CD4-positive, alpha-beta T cell treated with Interferon alpha-2 for 1 hour (primary cell): ENCODE results near the gene KCNIP1.

Experiments used
- DNase-seq, 2 donors: peaks; one replicate each; pipeline ENCODE4 v3.0.0-alpha.2; 2020 to 2022

The KCNIP1 gene

DNA sequence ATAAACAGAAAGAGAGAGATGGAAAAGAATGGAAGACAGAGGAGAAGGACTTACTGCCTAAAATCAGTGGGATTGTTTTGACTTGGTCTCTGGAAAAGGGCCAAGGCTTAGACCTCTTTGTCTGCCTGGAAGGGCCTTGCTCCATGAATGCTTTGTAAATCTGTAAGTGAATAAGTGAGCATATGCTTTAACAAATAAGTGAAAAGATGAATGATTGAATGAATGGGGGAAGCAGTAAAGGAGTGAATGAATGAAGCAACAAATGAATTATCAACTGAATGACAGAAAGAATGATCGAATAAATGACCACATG, 5.5 kb downstream of the KCNIP1 start:
- no peak for DNase-seq

DNA sequence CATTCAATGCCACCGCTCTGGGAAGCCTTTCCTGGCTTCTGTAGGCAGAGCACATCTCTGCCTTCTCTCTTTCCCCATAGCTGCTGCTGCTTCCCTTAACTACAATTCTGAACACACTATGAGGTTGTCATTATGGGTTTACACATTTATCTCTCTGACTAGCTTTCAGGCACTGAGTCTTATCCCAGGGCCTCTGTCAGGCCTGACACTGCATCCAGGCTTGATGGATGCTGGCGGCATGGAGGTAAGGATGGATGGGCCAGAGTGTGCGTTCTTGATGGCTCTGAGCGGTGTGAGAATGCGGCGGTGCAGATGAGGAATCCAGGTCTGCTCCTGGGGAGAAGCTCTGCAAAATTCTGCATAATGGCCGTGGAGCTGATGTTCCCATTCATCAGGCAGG, 6.3 kb downstream of the KCNIP1 start:
- DNase-seq = no peak

DNA sequence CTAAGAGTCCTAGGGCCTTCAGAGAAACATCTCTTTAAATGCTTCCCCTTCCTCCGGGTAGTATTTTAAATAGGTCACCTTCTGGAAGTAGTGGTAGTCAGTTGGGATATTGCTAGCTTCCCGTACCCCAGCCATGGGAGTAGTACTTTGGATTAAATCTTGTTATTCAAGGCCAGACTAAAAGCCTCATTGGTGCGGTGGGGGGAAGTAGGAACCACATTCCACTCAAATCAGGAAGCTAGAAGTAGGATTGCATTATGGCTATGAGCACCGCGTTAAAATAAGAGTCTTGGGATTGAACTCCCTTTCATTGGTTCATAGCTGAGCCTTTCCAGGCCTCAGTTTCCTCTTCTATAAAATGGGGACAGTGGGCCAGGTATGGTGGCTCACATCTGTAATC, 6.7 kb downstream of the KCNIP1 start:
- no peak for DNase-seq

DNA sequence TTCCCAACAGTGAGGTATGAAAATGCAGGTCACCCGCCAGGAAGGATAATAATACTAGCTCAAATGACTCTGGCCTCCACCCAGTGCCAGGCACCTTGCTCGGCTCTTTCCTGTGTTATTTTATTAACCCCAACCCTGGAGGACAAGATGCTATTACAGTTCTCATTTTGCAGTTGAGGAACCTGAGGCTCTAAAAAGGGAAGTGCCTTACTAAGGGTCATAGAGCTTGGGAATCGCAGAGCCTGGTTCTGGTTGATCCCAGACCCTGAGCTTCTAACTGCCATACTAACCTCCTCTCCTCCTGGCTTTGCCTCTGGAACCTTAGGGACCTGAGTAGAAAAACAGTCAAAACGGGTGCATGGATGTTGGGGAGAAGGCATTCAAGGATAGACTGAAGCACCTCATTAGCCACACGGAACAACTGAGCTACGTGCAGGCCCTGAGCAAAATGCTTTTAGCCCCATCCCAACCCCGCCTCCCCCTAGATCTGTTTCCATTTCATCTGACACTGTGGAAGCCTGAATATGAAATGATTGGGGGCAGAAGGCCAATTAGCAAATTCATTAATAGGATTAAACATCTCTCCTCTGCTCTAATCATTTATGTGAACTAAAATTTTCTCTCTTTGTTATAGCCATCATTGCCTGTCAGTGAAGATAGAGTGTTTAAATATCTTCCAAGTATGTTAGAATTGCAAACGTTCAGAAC, 7.9 kb downstream of the KCNIP1 start:
- no peak for DNase-seq

DNA sequence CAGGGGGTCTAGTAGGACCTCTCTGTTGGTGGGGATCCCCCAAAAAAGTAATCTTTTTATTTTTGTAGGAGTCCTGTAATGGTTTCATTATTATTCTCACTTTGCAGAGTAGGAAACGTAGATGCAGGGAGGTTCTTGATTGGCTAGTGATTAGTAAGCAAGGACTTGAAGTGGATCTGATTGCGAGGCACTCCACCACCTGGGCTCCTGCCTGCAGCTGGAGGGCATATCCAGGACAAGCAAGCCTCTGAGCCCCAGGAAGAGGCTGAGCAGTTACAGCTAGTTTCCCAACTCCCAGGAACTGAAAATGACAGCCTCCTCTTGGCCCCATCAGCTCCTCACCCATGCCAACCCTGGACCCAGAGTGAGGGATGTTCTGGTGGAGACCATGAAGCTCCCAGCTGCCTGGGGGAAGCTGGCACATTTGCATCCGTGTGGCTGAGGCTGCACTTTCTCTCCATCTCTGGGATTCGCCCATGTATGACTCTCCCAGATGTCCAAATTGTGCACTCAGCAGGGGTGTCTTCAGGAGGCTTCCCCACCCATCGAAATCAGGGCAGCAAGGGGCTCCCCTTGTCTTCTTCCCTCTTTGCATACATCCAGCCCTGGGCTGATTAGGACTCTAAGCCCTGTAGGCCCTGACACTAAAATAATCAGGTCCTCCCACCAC, 10.2 kb downstream of the KCNIP1 start:
- DNase-seq = no peak

DNA sequence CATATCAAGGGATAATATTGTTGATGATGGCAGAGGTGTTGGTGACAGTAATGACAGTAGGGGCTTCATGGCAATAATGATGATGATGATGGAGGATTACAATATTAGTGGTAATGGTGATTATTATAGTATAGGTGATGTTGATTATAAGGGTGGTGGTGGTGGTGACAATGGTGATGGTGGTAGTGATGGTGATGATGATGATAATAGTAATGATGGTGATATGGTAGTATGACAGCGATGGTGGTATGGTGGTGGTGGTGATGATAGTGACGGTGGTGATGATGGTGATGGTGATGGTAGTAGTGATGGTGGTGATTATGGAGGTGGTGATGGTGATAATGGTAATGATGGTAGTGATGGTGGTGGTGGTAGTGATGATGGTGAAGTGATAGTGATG, 13.6 kb downstream of the KCNIP1 start:
- DNase-seq = no peak

DNA sequence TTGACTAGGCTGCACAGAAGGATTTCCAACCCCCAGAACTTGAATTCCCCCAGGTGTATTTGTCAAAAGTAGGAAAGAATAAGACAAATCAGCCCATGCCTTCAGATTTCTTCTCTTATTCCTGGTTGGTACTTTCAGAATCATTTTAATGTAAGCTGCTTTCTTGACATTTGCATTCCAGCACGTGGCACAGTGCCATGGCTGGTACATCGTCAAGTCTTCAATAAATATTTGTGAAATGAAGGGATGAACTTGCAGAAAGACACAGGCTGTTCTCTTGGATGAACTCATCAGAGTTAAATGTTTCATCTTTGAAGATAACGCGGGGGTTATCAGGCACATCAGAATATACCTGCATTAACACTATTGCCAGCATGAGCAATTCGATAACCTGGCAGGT, 14.5 kb downstream of the KCNIP1 start:
- no peak for DNase-seq

DNA sequence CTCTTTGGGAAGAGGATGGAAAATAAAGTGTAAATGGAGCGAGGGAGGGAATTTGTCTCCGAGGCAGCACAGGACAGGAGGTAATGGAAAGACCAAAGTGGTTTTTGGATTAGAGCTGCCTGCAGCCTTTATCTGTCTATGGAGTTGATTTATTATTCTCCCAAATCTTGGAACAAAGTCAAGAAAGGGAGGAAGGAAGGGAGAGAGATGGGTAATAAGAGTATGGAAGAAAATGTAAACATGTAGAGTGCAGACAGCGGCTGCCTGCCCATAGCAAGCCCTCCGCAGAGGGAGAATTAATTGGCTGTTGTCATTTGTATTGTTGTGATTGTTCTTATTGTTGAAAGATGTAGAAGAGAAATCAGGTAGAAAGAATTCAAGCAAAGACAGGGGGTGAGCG, 15.7 kb downstream of the KCNIP1 start:
- DNase-seq = no peak

DNA sequence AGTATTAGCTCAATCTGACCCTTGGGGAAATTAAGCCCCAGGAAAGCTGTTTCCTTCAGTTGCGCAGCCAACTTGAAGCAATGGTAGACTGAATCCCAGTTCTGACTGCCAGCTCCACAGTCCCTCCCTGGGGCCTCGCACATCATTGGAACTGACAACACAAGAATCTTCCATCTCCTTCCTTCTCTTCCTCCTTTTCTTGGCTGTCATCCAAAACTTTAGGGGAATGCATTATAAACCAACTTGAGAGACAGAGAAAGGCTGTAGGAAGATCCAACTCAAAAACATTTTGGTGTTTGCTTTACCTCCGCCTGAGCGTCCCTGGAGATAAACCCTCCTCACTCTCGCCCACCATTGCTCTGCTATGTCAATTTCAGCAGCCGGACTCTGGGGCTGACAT, 16.6 kb downstream of the KCNIP1 start:
- no peak for DNase-seq

DNA sequence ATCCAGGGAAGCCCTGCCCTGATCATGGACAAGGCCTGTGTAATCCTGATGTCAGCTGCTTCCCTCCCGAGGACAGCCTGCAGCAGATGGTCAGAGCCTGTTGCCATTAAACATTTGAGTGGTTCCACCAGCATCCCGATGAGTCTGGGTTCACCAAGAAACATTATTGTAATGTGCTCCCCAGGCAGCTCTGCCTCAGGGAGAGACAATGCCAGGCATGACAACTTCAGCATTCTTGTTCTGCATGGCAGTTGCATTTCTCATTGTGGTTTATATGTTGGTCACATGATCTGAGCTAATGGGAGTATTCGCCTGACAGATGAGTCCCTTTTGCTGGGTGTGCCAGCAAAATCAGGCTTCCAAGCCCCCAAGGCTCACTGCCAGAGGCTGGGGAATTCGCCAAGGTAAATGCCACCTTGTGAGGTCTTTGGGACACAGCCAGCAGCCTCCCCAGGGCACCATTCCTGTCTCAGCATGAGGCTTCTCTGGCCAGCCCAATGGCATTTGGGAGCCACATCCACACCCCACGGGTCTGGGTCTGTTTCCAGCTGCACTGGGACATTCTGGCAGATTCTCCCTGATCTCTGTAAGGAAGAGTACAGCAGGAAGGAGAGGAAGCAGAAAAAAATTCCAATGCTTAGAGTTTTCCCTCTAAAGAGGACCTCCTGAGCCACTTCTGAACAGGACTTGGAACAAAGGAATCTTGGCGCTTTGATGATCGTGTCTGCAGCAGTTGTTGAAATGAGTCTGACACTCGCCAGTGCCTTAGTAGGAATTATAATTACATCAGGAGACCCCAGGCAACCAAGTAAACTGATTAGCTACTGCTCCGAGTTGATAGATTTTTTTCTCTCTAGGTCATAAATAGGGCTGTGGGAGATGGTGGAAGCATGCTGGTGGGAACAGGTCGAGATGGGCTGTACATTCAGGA, 18.7 kb downstream of the KCNIP1 start:
- no peak for DNase-seq

DNA sequence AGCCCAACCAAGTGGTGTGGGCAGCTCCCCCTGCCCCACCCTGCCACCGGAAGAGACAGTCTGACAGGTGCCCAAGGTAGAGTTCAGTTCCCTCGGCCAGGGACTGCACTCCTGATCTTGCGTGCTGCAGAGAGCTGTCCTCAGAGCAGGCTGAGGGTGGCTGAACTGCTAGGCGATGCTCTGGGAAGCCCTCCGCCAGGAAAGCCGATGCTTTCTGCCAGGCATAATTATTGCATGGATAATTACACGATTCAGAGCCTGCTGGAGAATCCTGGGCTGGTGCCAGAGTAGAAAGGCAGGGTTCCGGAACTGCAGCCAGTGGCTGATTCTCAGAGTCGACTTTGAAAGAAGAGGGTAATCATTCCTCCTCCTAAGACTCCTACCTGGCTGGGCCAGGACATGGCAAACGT, 19.3 kb downstream of the KCNIP1 start:
- DNase-seq = no peak

DNA sequence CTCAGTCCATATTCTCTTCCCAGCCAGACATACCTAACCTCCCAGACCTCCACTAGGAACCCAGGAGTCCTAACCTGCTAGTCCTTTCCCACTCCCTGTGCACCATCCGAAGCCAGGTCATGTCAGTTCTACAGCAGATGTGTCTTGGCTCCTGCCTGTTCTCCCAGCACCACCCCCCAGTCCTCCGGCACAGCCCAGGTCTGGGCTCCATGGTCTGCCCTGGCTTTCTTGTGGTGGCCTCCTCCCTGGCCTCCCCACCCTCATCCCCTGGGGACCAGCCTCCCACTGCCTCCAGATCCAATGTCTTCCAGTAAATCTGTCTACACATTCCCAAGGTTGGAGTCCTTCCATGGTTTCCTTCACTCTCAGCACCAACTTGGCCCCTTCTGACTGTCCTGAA, 20.0 kb downstream of the KCNIP1 start:
- no peak for DNase-seq

DNA sequence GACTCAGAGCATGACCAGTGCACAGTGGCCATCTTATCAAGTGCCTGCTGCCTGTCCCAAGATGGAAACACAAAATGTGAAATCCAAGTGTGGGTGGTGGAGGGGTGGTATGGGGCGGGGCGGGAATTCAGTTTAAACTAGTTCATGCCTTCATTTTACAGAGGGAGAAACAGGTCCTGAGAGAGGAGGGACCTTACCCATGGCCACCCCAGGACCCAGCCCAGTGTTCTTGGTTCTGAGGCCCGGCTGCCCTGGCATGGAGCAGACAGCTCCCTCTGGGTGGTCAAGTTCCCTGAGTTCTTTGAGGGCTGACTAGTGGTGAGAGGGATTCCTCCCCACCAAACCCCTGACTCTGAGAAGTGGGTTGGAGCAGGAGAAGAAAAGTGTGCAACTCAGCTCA, 20.8 kb downstream of the KCNIP1 start:
- no peak for DNase-seq

DNA sequence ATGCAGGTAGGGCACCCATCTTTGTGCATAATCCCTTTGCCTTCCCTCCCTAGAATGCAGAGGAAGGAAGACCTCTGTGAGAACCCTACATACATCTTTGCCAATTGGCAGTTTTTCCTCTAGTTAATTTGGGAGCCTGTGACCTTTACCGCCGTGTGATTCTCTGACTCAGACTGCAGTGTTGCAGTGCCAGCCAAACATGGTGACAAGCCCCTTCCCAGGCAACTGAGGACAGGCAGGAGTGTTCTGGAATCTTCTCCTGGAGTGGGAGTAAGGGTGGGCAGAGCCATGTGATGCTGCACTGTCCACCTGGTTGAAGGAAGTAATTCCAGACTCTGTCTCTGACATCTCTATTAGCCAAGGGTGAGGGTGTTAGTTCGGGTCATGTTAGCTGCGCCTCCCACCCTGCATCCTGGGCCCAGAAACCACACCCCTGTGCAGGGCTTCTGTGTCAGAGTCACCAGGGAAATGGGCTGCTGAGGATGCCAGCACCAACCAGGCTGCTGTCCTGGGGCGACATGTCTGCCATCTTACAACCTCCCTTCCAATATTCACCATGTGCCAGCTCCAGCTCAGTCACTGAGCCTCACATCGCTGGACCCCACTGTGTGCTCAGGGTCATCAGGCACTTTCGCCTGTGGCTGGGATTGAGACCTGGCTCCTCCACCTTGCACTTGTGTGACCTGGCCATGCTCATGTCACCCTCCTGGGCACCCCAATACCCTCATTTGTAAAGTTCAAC, 21.8 kb downstream of the KCNIP1 start:
- DNase-seq = no peak

DNA sequence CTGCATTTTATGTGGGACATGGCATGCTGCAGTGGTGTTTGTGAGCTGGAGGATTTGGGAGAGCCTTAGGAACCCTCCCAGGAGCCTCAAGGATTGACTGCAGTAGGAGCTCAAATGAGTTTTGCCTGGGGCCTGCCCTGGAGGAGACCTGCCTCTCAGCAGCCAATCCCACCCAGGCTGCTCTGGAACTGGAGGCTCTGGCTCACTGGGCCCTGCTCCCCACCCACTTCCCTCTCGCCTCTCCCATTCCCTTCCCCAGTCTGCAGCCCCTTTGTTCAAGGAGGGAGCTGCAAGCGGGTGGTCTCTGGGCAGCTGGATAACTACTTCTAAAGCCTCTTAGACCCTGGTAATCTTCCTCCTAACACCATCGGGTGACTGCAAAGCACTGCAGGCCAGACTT, 24.2 kb downstream of the KCNIP1 start:
- DNase-seq = no peak

DNA sequence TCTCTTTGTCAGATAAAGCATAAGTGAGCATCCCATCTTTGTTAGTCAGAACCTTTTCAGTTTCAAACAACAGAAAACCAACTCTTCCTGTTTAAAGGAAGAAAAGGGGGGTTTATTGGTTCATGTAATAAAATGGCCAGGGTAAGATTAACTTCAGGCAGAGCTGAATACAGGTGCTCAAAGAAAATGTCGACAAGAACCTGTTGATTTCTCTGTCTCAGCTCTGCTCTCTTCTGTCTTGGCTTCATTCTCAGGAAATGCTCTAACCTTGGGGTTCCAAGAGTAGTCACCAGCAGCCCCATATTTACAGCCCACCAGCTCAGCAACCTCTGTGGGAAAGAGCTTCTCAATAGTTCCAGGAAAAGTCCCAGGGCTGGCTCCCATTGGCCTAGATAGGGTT, 25.2 kb downstream of the KCNIP1 start:
- no peak for DNase-seq

DNA sequence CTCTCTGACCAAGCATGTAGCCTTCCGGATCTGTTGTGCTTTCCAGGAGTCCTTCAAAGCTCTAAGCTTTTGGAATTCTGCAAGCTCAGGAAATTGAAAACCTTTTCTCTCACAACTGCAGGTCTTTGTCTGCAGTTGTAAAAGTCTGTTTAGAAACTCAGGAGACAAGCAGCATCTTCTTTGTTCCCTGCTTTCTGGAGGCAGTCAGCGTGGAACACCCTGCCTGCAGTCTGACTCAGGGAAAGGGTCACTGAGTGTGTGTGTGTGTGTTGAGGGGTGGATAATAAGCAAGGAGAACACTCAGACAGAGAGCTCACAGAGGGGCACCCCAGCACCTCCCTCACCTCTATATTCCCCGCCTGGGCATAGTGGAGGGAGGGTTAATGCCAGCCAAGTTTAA, 29.1 kb downstream of the KCNIP1 start:
- no peak for DNase-seq

DNA sequence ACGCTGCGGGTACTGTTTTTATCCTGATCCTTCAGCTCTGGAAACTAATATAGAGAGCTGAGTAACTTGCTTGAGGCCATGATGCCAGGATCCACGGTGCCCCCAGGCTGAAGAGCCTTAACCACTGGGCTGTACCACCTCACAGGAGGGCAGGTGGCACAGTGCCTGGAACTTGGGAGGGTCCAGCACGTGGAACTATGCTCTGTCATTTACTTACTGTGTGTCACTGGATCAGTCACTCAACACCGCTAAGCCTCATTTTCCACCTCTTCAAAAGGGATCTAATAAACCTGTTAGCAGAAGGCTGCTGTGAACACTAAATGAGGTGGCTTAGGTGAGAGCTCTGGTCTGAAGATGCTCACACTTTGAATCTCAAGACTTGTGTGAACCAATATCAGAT, 29.6 kb downstream of the KCNIP1 start:
- DNase-seq = no peak

DNA sequence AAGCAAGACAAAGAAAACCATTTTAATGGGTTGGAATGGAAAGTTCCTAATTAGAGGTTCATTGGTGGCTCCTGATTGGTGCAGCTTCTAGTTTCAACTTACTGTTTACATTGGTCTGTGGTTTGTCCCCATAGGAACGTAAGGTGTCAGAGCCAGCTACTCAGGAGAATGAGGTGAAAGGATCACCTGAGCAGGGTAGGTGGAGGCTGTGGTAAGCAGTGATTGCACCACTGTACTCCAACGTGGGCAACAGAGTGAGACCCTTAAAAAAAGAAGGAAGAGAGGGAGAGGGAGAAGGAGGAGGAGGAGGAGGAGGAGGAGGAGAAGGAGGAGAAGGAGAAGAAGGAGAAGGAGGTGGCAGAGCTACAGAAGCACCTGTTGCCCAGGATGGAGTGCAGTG, 30.4 kb downstream of the KCNIP1 start:
- DNase-seq = no peak

DNA sequence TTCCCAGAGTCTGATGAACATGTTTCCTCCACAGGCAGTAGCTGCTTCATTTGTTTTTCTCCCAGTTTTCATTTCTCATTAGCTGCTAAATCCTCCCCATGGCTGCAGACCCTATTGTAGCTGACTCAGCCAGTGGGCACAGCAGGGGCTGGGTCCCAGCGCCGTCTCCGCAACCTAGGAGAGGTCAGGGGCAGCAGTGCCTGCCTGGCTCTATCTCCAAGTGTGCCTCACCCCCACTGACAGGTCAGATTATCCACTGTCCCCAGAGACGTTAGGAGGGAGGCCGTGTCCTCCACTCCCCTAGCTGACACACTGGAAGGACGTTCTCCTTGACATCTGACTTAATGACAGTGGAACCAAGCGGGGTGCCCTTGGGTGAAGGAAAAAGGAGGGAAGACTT, 31.1 kb downstream of the KCNIP1 start:
- DNase-seq = no peak

DNA sequence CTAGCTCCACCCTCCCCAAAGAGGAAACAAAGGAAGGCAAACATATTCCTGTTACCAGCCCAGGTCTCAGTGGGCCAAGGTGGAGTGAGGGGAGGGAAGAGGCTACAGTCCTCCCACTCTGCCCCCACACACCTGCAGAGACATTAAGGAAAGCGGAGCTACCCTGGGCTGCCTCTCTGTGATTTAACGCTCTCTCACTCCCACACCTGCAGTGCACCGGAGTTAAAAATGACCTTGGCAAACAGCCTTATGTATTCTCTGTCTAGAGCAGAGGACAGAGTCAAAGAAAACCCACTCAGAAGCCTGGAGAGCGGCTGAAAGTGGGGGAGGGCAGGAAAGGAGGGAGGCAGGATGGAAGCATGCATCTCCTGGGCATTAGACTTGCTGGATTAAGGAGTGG, 32.7 kb downstream of the KCNIP1 start:
- DNase-seq = no peak

DNA sequence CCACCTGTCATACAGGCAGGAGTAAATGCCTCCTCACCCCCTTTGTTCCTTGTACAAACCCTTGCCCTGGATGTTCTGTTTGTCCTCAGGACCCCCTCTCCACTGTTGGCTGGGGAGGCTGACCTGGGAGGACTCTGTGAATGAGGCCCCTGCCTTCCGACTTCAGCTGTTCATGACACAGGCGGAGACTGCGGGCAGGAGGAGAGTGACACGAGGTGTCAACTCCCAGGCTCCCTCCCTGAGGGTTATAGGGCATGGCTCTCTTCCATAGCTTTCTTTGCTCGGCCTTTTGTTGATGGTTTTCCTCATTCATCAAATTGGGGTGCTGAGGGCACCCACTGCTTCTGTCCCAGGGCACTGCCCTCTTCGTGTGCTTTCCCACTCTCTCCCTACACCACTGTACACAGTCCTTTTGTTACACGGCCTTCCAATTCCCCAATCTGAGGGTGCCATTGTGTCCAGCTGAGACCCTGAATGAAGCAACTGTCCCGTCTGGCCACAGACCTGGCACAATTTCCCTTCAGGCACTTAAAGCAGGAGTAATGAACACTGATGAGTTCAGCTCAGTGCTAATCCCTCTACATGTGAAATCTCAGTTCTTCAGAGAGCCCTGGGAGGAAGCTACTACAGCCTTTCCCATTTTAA, 33.8 kb downstream of the KCNIP1 start:
- DNase-seq = no peak

DNA sequence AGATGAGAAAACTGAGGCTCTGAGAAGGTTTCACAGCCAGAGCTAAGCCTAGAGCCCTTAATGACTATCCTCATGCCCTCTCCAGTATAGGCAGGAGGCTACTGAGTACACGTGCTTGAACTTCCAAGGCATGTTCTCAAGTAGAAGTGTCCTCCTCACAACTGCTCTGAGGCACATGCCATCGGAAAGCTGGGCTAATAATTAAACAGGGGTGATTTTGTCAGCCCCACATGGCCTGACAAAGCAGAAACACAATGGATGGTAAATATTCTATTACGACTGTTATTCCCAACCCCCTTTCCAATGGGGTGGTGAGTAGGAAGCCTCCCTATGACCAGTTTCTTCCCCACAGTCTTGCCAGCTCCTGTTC, 34.3 kb downstream of the KCNIP1 start:
- DNase-seq = no peak
